ENCODE data around the gene DUT.

The DUT gene

GRCh38 chr15:48373821-48374451 lies 42.7 kb downstream of the DUT start:
- peak; percentile 81 for DNase-seq

GRCh38 chr15:48374472-48374871 lies 43.2 kb downstream of the DUT start:
- no peak for DNase-seq

- no peak for DNase-seq
These were observed 44.5 kb downstream of the DUT start for GRCh38 chr15:48375767-48376166.

GRCh38 chr15:48380198-48380597 lies 49.0 kb downstream of the DUT start:
- no peak for DNase-seq

- DNase-seq, result no peak
These were observed 50.6 kb downstream of the DUT start for GRCh38 chr15:48381861-48382260.

GRCh38 chr15:48383031-48383430 lies 51.8 kb downstream of the DUT start:
- DNase-seq, result no peak

- no peak for DNase-seq
These were observed 53.4 kb downstream of the DUT start for GRCh38 chr15:48384616-48385015.

- peak; percentile 96 for DNase-seq
These were observed 54.0 kb downstream of the DUT start for GRCh38 chr15:48385031-48385830.

- peak; percentile 12 for DNase-seq
These were observed 57.0 kb downstream of the DUT start for GRCh38 chr15:48388016-48388851.

- no peak for DNase-seq
These were observed 57.7 kb downstream of the DUT start for GRCh38 chr15:48388910-48389309.

- peak; percentile 61 for DNase-seq
These were observed 58.5 kb downstream of the DUT start for GRCh38 chr15:48389691-48390143.

GRCh38 chr15:48391950-48392349 lies 60.7 kb downstream of the DUT start:
- DNase-seq, result no peak

GRCh38 chr15:48392356-48392755 lies 61.1 kb downstream of the DUT start:
- DNase-seq, result no peak
